ENCODE results near the gene MS4A12. TPM values are rescaled to one million over a fixed set of nuclear protein-coding genes. Genes with fewer than 3 reads are reported as not detected.

The MS4A12 gene
- total RNA-seq, 1 experiment from 2014 or later = not detected

DNA sequence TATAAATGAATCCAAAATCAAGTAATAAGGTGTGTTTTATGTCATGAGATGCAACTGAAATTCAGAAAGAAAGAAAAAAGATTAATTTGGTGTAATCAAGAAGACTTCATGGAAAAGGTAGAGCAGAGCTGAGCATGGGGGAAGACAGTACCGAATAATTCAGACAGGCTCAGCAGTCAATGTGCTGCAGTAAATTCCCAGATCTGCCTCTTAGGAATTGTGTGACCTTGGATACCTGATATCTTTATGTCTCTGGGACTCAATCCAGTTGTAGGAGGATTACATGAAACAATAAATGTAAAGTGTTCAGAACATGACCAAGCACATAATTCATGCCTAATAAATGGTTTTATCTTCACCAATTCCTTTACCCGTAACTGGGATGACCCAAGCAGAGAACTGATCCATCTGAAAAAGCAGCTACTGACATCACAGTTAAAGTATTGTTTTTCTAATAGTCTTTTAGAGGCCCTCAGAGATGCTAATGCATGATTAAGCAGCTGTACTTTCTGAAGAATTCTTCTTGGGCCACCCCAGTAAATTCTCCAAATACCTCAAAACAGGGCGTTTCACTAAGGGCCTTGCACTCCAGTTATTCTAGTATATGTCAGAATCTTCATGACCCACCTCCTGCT lies 7.8 kb downstream of the MS4A12 start:
- Histone ChIP-seq H4K91ac (ENCODE audit: insufficient read length, low read depth, low read length) (no peak overlapping the region), H3K9ac (ENCODE audit: extremely low read depth, insufficient read length, low read length) (no peak overlapping the region), H3K27ac (ENCODE audit: insufficient read length, low read depth, low read length) (peak overlapping the region; percentile 97), H2BK5ac (ENCODE audit: insufficient read length, low read length) (peak overlapping the region; percentile 69), H2AK5ac (ENCODE audit: insufficient read length, low read length) (no peak overlapping the region), H4K5ac (ENCODE audit: insufficient read length, low read depth, low read length) (no peak overlapping the region), H4K8ac (replicated peaks; ENCODE audit: insufficient read length, low read depth, low read length) (no peak overlapping the region), H3K18ac (ENCODE audit: insufficient read length, low read depth, low read length) (no peak overlapping the region), H2BK120ac (ENCODE audit: low read depth, low read length, poor library complexity, severe bottlenecking) (peak overlapping the region; percentile 69), H3K23me2 (ENCODE audit: insufficient read length, low read depth, low read length, poor library complexity, severe bottlenecking) (no peaks in the 10 kb centered on the region), H3K27me3 (ENCODE audit: insufficient read depth, low read length) (no peaks in the 10 kb centered on the region), H2BK12ac (ENCODE audit: insufficient read length, low read depth, low read length) (no peak overlapping the region), H4K20me1 (ENCODE audit: control insufficient read depth, insufficient read depth, insufficient read length) (no peaks in the 10 kb centered on the region), H3T11ph (ENCODE audit: low read length) (no peak overlapping the region), H3K4me2 (ENCODE audit: insufficient read depth, insufficient read length, low read length) (peak overlapping the region; percentile 17), H3K14ac (ENCODE audit: insufficient read depth, low read length) (no peak overlapping the region), H3K79me2 (ENCODE audit: insufficient read depth, low read length) (no peaks in the 10 kb centered on the region), H3K4me1 (ENCODE audit: insufficient read depth, low read length) (peaks cover 3% of the 10 kb centered on the region; the same call in 1 of the 2 replicates), H3K56ac (ENCODE audit: insufficient read length, low read depth, low read length) (no peak overlapping the region), H2BK20ac (ENCODE audit: low read depth, low read length, poor library complexity, severe bottlenecking) (peak overlapping the region; percentile 86), H3K4ac (ENCODE audit: low read depth, low read length) (no peak overlapping the region), H3K79me1 (ENCODE audit: insufficient read depth, low read depth, low read length, poor library complexity, severe bottlenecking) (no peaks in the 10 kb centered on the region), H3K9me3 (ENCODE audit: control insufficient read depth, low read depth, low read length) (no peaks in the 10 kb centered on the region), H2BK15ac (ENCODE audit: low read depth, low read length) (no peak overlapping the region), H2AFZ (ENCODE audit: low read length) (no peak overlapping the region), H3K23ac (ENCODE audit: insufficient read length, low read depth, low read length) (no peak overlapping the region)
- H3K4me3 Mint-ChIP-seq = no peak overlapping the region
- DNase-seq = no peak
- no peaks in the 10 kb centered on the region for H3K27me3 Mint-ChIP-seq (ENCODE audit: low read depth)
- H3K36me3 Mint-ChIP-seq (ENCODE audit: insufficient read depth in 1 of 3, low read depth in 3 of 3) = peaks cover 0 to 8% (median 5%) of the 10 kb centered on the region in 3 experiments; a peak in 4 of 7 replicates
- peaks cover 3 to 6% of the 10 kb centered on the region in 2 experiments; a peak in 3 of 5 replicates for H3K9me3 Mint-ChIP-seq
- peaks cover 54 to 58% of the 10 kb centered on the region in 2 experiments for H3K4me1 Mint-ChIP-seq
- WGBS (ENCODE audit: extremely low coverage, insufficient read length, low lambda C conversion rate) = no CpG with 5 or more reads among the region's 3 CpGs
- no peak for TF ChIP-seq CTCF (conservative IDR thresholded peaks at IDR 0.05)
- H3K27ac Mint-ChIP-seq = peak overlapping the region; percentile 90 to 98 (median 90); a peak in 6 of 7 replicates

All from H9 (cell line).